Upper lobe of right lung (tissue), 1 donor: ENCODE results near the gene AMPD3. TPM values are rescaled to one million over a fixed set of nuclear protein-coding genes. Genes with fewer than 3 reads are reported as not detected.

ENCODE experiments used
- ATAC-seq: fragments of 200-7000 bp; cut with Tn5 transposase; one replicate; pipeline ENCODE4 v1.9.1; 2020; ENCODE audit warnings: mild to moderate bottlenecking, moderate library complexity
- DNase-seq: peaks from one replicate; pipeline ENCODE4 v3.0.0-alpha.2; 2020
- H3K27ac ChIP-seq: fragments of 200-600 bp; one replicate; pipeline ENCODE4 v1.8.0; 2022
- H3K27me3 ChIP-seq: fragments of 200-600 bp; one replicate; pipeline ENCODE4 v1.8.0; 2022; ENCODE audit warnings: mild to moderate bottlenecking
- H3K36me3 ChIP-seq: fragments of 200-600 bp; one replicate; pipeline ENCODE4 v1.8.0; 2022
- H3K4me1 ChIP-seq: fragments of 200-600 bp; one replicate; pipeline ENCODE4 v1.8.0; 2022
- H3K4me3 ChIP-seq: fragments of 200-600 bp; one replicate; pipeline ENCODE4 v1.8.0; 2022; ENCODE audit warnings: mild to moderate bottlenecking
- H3K9me3 ChIP-seq: fragments of 200-600 bp; one replicate; pipeline ENCODE4 v1.8.0; 2022
- intact Hi-C: fragments of 100-400 bp; cut with DNase I; formaldehyde crosslinking; loops from one replicate; pipeline ENCODE4 v1.11.0; 2022
- total RNA-seq: library from RNA; stranded (reverse); fragmentation: NEBNext Ultra II Directional; extraction: Animal tissue kit (Norgen Biotek cat#: 25700); gene quantifications from one replicate; pipeline ENCODE4 v1.2.1, GENCODE V29; 2021
- TF ChIP-seq, protein P1 (sequence below): fragments of 200-600 bp; IDR thresholded peaks from one replicate; pipeline ENCODE4 v1.8.0; 2022; ENCODE audit warnings: antibody characterized with exemption
- donor health status: DM: no; HTN: yes; CAD: no; lungs with severe emphysema.

AMPD3 gene
- total RNA-seq, 1 donor from 2014 or later = 11.6 TPM

- H3K36me3 ChIP-seq = no peaks in the 10 kb centered on the region
- intact Hi-C loops = no loop called here
- H3K27me3 ChIP-seq = no peaks in the 10 kb centered on the region
- TF ChIP-seq, protein P1, sequence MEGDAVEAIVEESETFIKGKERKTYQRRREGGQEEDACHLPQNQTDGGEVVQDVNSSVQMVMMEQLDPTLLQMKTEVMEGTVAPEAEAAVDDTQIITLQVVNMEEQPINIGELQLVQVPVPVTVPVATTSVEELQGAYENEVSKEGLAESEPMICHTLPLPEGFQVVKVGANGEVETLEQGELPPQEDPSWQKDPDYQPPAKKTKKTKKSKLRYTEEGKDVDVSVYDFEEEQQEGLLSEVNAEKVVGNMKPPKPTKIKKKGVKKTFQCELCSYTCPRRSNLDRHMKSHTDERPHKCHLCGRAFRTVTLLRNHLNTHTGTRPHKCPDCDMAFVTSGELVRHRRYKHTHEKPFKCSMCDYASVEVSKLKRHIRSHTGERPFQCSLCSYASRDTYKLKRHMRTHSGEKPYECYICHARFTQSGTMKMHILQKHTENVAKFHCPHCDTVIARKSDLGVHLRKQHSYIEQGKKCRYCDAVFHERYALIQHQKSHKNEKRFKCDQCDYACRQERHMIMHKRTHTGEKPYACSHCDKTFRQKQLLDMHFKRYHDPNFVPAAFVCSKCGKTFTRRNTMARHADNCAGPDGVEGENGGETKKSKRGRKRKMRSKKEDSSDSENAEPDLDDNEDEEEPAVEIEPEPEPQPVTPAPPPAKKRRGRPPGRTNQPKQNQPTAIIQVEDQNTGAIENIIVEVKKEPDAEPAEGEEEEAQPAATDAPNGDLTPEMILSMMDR = no peak
- H3K9me3 ChIP-seq = no peaks in the 10 kb centered on the region
- no peak overlapping the region for H3K4me3 ChIP-seq
- DNase-seq = no peak
- no peak overlapping the region for H3K27ac ChIP-seq
- ATAC-seq = peak; percentile 42
- no peaks in the 10 kb centered on the region for H3K4me1 ChIP-seq
These were observed 13.2 kb upstream of the AMPD3 start for GRCh38 chr11:10441652-10442503.

DNA sequence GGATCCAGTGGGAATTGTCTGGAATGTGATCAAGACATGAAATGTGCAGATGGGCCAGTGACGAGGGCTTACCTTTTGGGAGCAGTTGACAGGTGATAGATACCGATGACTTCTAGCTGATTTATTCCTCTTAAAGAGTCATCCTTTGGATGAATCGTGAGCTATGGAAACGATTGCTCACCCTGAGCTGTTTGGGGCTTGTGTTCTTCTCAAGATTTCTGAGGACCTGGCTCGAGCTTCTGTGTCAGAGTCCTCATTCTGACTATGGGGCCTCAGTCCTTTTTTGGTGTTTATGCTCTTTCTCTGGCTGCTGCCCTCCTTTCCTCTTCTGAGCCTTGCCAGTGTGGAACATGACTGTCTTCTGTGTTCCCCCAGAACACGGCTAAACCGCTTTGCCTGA is 11.9 kb upstream of the AMPD3 start:
- Histone ChIP-seq H3K27ac (no peak overlapping the region), H3K4me3 (no peak overlapping the region), H3K27me3 (no peaks in the 10 kb centered on the region), H3K9me3 (no peaks in the 10 kb centered on the region), H3K4me1 (no peaks in the 10 kb centered on the region), H3K36me3 (no peaks in the 10 kb centered on the region)
- no peak for ATAC-seq
- DNase-seq = no peak
- intact Hi-C loops = no loop called here
- TF ChIP-seq, protein P1 = no peak

GRCh38 chr11:10443721-10444235 is 11.3 kb upstream of the AMPD3 start:
- no peak for DNase-seq
- intact Hi-C loops = no loop called here
- no peaks in the 10 kb centered on the region for H3K9me3 ChIP-seq
- no peaks in the 10 kb centered on the region for H3K27me3 ChIP-seq
- no peak overlapping the region for H3K27ac ChIP-seq
- no peak overlapping the region for H3K4me3 ChIP-seq
- TF ChIP-seq, protein P1 = no peak
- no peak for ATAC-seq
- no peaks in the 10 kb centered on the region for H3K36me3 ChIP-seq
- H3K4me1 ChIP-seq = no peaks in the 10 kb centered on the region

DNA sequence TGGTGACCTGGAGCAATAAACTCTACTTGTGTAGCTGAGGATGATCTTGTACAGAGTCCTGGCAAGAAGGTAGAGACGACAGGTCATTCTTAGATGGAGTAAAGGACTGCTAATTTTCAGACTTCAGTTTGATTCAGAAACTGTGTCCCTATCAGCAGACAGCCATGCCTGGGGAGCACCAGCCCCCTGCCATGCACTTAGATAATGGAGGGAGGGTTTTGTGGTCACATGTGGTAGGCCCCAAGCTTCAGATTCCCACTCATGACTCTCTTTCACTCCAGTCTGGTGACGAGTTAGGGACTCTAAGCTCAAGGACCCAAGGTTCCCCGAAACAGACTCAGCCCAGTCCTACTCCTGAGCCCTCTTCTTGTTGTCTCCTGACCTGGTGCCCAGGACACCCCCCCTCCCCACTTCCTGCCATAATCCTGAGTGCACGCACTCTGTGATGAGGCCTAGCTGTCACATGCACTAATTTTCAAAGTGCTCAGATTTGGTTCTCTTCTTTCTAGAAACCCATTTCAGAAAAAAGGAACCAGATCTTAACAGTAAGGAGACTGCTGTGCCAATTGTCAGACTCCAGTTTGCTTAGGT is 10.2 kb upstream of the AMPD3 start:
- Histone ChIP-seq H3K27me3 (no peaks in the 10 kb centered on the region), H3K4me3 (no peak overlapping the region), H3K36me3 (no peaks in the 10 kb centered on the region), H3K9me3 (no peaks in the 10 kb centered on the region), H3K27ac (no peak overlapping the region), H3K4me1 (no peaks in the 10 kb centered on the region)
- ATAC-seq = no peak
- TF ChIP-seq, protein P1 = no peak
- intact Hi-C loops = no loop called here
- DNase-seq = no peak

DNA sequence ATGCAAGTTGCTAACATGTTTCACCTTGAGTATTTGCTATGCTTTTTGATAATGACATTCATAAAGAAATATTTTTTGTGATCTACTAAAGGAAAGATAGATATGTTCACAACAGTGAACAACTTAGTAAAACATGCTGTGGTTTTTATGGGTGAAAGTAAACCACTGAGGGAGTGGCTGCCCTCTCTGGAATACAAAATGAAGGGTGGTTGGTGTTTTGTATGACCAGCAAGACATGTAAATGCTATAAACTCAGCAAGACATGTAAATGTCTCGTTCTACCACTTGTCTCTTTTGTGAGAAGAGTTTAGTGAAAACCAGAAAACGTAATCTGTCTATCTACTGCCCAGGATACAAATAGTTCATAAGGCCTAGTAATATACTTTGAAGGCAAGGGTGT is 7.6 kb upstream of the AMPD3 start:
- Histone ChIP-seq H3K9me3 (no peaks in the 10 kb centered on the region), H3K27ac (no peak overlapping the region), H3K4me3 (no peak overlapping the region), H3K36me3 (no peaks in the 10 kb centered on the region), H3K27me3 (no peaks in the 10 kb centered on the region), H3K4me1 (no peaks in the 10 kb centered on the region)
- DNase-seq (no peak), ATAC-seq (no peak)
- TF ChIP-seq, protein P1 = no peak
- intact Hi-C loops = no loop called here
